ENCODE results near the gene ALX4. TPM values are rescaled to one million over a fixed set of nuclear protein-coding genes. Genes with fewer than 3 reads are reported as not detected.

Gene ALX4
- total RNA-seq, 4 donors from 2014 or later, result 0.10 to 0.11 TPM; not detected in 2

GRCh38 chr11:44304091-44305025 lies 5.6 kb downstream of the ALX4 start:
- no peak overlapping the region for H3K4me3 ChIP-seq (replicated peaks in 1 of 3)
- H3K9me3 ChIP-seq, result no peaks in the 10 kb centered on the region
- intact Hi-C loops (cut with DNase I), result no loop called here
- no peak for TF ChIP-seq POLR2A (IDR thresholded peaks at IDR 0.05)
- no peak for TF ChIP-seq CTCF (IDR thresholded peaks at IDR 0.05)
- H3K27me3 ChIP-seq, result peaks cover 37% of the 10 kb centered on the region
- no peak overlapping the region for H3K27ac ChIP-seq
- H3K36me3 ChIP-seq, result no peaks in the 10 kb centered on the region
- peaks cover 18 to 31% of the 10 kb centered on the region in 2 donors for H3K4me1 ChIP-seq
- no peak for DNase-seq
- 15 to 24% methylated on average over 58 to 63 of the region's 71 CpGs for WGBS, 2 donors

GRCh38 chr11:44303401-44303938 lies 6.5 kb downstream of the ALX4 start:
- WGBS, 2 donors, result 15 to 18% methylated on average over 18 to 28 of the region's 28 CpGs
- intact Hi-C loops (cut with DNase I), result no loop called here
- TF ChIP-seq CTCF (IDR thresholded peaks at IDR 0.05) (no peak), POLR2A (IDR thresholded peaks at IDR 0.05) (no peak)
- Histone ChIP-seq H3K4me3 (replicated peaks in 1 of 3) (no peak overlapping the region), H3K9me3 (no peaks in the 10 kb centered on the region), H3K27ac (no peak overlapping the region), H3K36me3 (no peaks in the 10 kb centered on the region), H3K4me1 (peaks cover 16 to 24% of the 10 kb centered on the region in 2 donors), H3K27me3 (peaks cover 34% of the 10 kb centered on the region)
- DNase-seq, result no peak

GRCh38 chr11:44301564-44302271 lies 8.2 kb downstream of the ALX4 start:
- TF ChIP-seq CTCF (IDR thresholded peaks at IDR 0.05) (no peak), POLR2A (IDR thresholded peaks at IDR 0.05) (no peak)
- WGBS, 2 donors, result 89% methylated on average over 11 to 12 of the region's 20 CpGs
- Histone ChIP-seq H3K27me3 (peaks cover 34% of the 10 kb centered on the region), H3K9me3 (no peaks in the 10 kb centered on the region), H3K4me1 (peaks cover 16 to 24% of the 10 kb centered on the region in 2 donors), H3K27ac (no peak overlapping the region), H3K36me3 (no peaks in the 10 kb centered on the region), H3K4me3 (replicated peaks in 1 of 3) (no peak overlapping the region)
- no peak for DNase-seq
- intact Hi-C loops (cut with DNase I), result no loop called here

GRCh38 chr11:44300844-44301563 lies 8.9 kb downstream of the ALX4 start:
- no peaks in the 10 kb centered on the region for H3K9me3 ChIP-seq
- H3K27ac ChIP-seq, result no peak overlapping the region
- DNase-seq, result no peak
- TF ChIP-seq POLR2A (IDR thresholded peaks at IDR 0.05), result no peak
- TF ChIP-seq CTCF (IDR thresholded peaks at IDR 0.05), result no peak
- peaks cover 13 to 19% of the 10 kb centered on the region in 2 donors for H3K4me1 ChIP-seq
- intact Hi-C loops (cut with DNase I), result no loop called here
- H3K4me3 ChIP-seq (replicated peaks in 1 of 3), result no peak overlapping the region
- no peaks in the 10 kb centered on the region for H3K36me3 ChIP-seq
- WGBS, 2 donors, result 86 to 89% methylated on average over 4 to 6 of the region's 6 CpGs
- peaks cover 31% of the 10 kb centered on the region for H3K27me3 ChIP-seq
